HepG2 (cell line): ENCODE measurements around the gene LYPLA2. TPM values are rescaled to one million over a fixed set of nuclear protein-coding genes. Genes with fewer than 3 reads are reported as not detected.

Experiments
- ARHGAP35 ChIP-seq: sonication (generic); formaldehyde crosslinking; IDR thresholded peaks from 2 replicates; pipeline ENCODE4 v1.9.0; 2022; ENCODE audit warnings: mild to moderate bottlenecking, inconsistent platforms, moderate library complexity, missing genetic modification reagents, borderline replicate concordance
- DPF2 ChIP-seq: sonication (generic); formaldehyde crosslinking; IDR thresholded peaks from 2 replicates; pipeline ENCODE4 v1.4.0; 2020; ENCODE audit warnings: mild to moderate bottlenecking, low read depth, missing genetic modification reagents, borderline replicate concordance
- E2F5 ChIP-seq: sonication (generic); formaldehyde crosslinking; conservative IDR thresholded peaks from 2 replicates; pipeline ENCODE4 v1.4.0; 2020; ENCODE audit warnings: missing genetic modification reagents
- GLI4 ChIP-seq: sonication (generic); formaldehyde crosslinking; IDR thresholded peaks from 2 replicates; pipeline ENCODE4 v1.5.1; 2020; ENCODE audit warnings: missing genetic modification reagents, mild to moderate bottlenecking, moderate library complexity, borderline replicate concordance
- GMEB2 ChIP-seq: IDR thresholded peaks from 2 replicates; pipeline ENCODE4 v1.6.1; 2016; ENCODE audit warnings: missing biosample characterization, missing genetic modification reagents, low read depth
- HCFC1 ChIP-seq: fragments of 150-350 bp; IDR thresholded peaks from 2 replicates; pipeline ENCODE4 v1.6.1; 2014; ENCODE audit warnings: low read depth, low read length
- LCORL ChIP-seq, 2 experiments: fragments of 450-650 bp in 1 of 2; sonication (generic) in 1 of 2; formaldehyde crosslinking in 1 of 2; IDR thresholded peaks; 2 replicates each; pipeline versions ENCODE4 v1.5.0 to v1.6.1; 2017 to 2020; ENCODE audit warnings: antibody characterized with exemption in 1 of 2, missing genetic modification reagents in 1 of 2
- MEIS2 ChIP-seq: sonication (generic); formaldehyde crosslinking; IDR thresholded peaks from 2 replicates; pipeline ENCODE4 v1.9.0; 2021; ENCODE audit warnings: mild to moderate bottlenecking, missing genetic modification reagents
- MLX ChIP-seq: IDR thresholded peaks from 2 replicates; pipeline ENCODE4 v1.6.1; 2016
- MXI1 ChIP-seq: IDR thresholded peaks from 3 replicates; pipeline ENCODE4 v1.6.1; 2012; ENCODE audit warnings: low read depth, low read length, inconsistent platforms, borderline replicate concordance
- PCBP2 ChIP-seq: fragments of 200-400 bp; formaldehyde crosslinking; optimal IDR thresholded peaks from 2 replicates; pipeline ENCODE3; 2018; ENCODE audit warnings: low read length, low read depth; ENCODE audit not compliant: poor library complexity, severe bottlenecking
- TOE1 ChIP-seq: sonication (generic); formaldehyde crosslinking; IDR thresholded peaks from 2 replicates; pipeline ENCODE4 v1.4.0; 2020; ENCODE audit warnings: mild to moderate bottlenecking, missing genetic modification reagents
- UBTF ChIP-seq: sonication (generic); formaldehyde crosslinking; IDR thresholded peaks from 2 replicates; pipeline ENCODE4 v1.4.0; 2020; ENCODE audit warnings: mild to moderate bottlenecking, missing genetic modification reagents
- XBP1 ChIP-seq: sonication (generic); formaldehyde crosslinking; IDR thresholded peaks from 2 replicates; pipeline ENCODE4 v1.5.0; 2020; ENCODE audit warnings: missing genetic modification reagents
- ZBTB39 ChIP-seq: sonication (generic); formaldehyde crosslinking; IDR thresholded peaks from 2 replicates; pipeline ENCODE4 v1.5.0; 2020; ENCODE audit warnings: missing genetic modification reagents
- ZNF10 ChIP-seq: sonication (generic); formaldehyde crosslinking; IDR thresholded peaks from 2 replicates; pipeline ENCODE4 v1.4.0; 2020; ENCODE audit warnings: mild to moderate bottlenecking, low read depth, missing genetic modification reagents, borderline replicate concordance
- ZNF121 ChIP-seq: sonication (generic); formaldehyde crosslinking; IDR thresholded peaks from 2 replicates; pipeline ENCODE4 v1.5.0; 2020; ENCODE audit warnings: mild to moderate bottlenecking, missing genetic modification reagents
- ZNF20 ChIP-seq: sonication (generic); formaldehyde crosslinking; IDR thresholded peaks from 2 replicates; pipeline ENCODE4 v1.4.0; 2020; ENCODE audit warnings: mild to moderate bottlenecking, moderate library complexity, missing genetic modification reagents
- ZNF414 ChIP-seq: sonication (generic); formaldehyde crosslinking; IDR thresholded peaks from 2 replicates; pipeline ENCODE4 v1.5.0; 2020; ENCODE audit warnings: missing genetic modification reagents
- ZNF713 ChIP-seq: sonication (generic); formaldehyde crosslinking; IDR thresholded peaks from 2 replicates; pipeline ENCODE4 v1.4.0; 2020; ENCODE audit warnings: mild to moderate bottlenecking, missing genetic modification reagents
- polyA plus RNA-seq, 8 experiments: library from polyadenylated mRNA; depleted of rRNA in 3 of 8; stranded (reverse) in 7 of 8; unstranded in 1 of 8; fragments of >200 nt; fragmentation: Illumina TruSeq in 4 of 8; extraction: Trizol in 4 of 8; gene quantifications; 2 replicates each; pipeline versions ENCODE4 v1.2.1 to v1.2.3, GENCODE V29; 2011 to 2016; ENCODE audit warnings: low read depth in 4 of 8, missing spikeins in 1 of 8, mixed read lengths in 1 of 8; ENCODE audit not compliant: insufficient read depth in 1 of 8
- total RNA-seq, 5 experiments: library from RNA; depleted of rRNA; stranded (reverse); fragments of >200 nt; fragmentation: Illumina TruSeq; extraction: Trizol; gene quantifications; 2 replicates each; pipeline ENCODE4 v1.2.3, GENCODE V29; 2016; ENCODE audit warnings: low read depth in 1 of 5

The LYPLA2 gene
- total and polyA plus RNA-seq, 2 of the 13 experiments (the other 11 are each of a cell fraction or from before 2014, with no cell fraction given), result 72.1 to 73.2 TPM

GRCh38 chr1:23743287-23744152, 47.4 kb upstream of the LYPLA2 start, which contains the start of gene ELOA (continued):
- peak; percentile 49; the same call in 2 of the 3 replicates for TF ChIP-seq MXI1
- TF ChIP-seq ZNF713 (CRISPR knock-in tag), result no peak
- no peak; the same call in 1 of the 2 replicates for TF ChIP-seq ARHGAP35 (CRISPR knock-in tag)
- no peak for TF ChIP-seq MEIS2 (CRISPR knock-in tag)
- no peak for TF ChIP-seq ZNF10
- no peak for TF ChIP-seq TOE1 (CRISPR knock-in tag)
- no peak for TF ChIP-seq GLI4 (CRISPR knock-in tag)
- no peak for TF ChIP-seq PCBP2
- no peak for TF ChIP-seq LCORL (IDR thresholded peaks at IDR 0.05)
- TF ChIP-seq LCORL (CRISPR knock-in tag; IDR thresholded peaks at IDR 0.05), result 0 out of 2 replicates have a peak, but pooled peaks have one; percentile 2
- no peak for TF ChIP-seq ZNF121 (CRISPR knock-in tag)
- no peak for TF ChIP-seq E2F5 (CRISPR knock-in tag)
- TF ChIP-seq ZBTB39 (CRISPR knock-in tag), result 0 out of 2 replicates have a peak, but pooled peaks have one; percentile 14
- no peak for TF ChIP-seq DPF2 (CRISPR knock-in tag)
- TF ChIP-seq XBP1 (CRISPR knock-in tag), result no peak
- TF ChIP-seq ZNF20, result no peak
- TF ChIP-seq ZNF414 (CRISPR knock-in tag), result no peak; the same call in 1 of the 2 replicates
- peak; percentile 93 for TF ChIP-seq UBTF (CRISPR knock-in tag)
- peak; percentile 18; the same call in 1 of the 2 replicates for TF ChIP-seq HCFC1
- 0 out of 2 replicates have a peak, but pooled peaks have one; percentile 12 for TF ChIP-seq MLX (CRISPR knock-in tag)
- TF ChIP-seq GMEB2 (CRISPR knock-in tag), result no peak
